ENCODE data around the gene ARMC5.
"Not testable (repeated sequence)": the region's sequence is repeated elsewhere in the genome, so short reads cannot be mapped to it uniquely, and the experiment has no call there.

Gene ARMC5

DNA sequence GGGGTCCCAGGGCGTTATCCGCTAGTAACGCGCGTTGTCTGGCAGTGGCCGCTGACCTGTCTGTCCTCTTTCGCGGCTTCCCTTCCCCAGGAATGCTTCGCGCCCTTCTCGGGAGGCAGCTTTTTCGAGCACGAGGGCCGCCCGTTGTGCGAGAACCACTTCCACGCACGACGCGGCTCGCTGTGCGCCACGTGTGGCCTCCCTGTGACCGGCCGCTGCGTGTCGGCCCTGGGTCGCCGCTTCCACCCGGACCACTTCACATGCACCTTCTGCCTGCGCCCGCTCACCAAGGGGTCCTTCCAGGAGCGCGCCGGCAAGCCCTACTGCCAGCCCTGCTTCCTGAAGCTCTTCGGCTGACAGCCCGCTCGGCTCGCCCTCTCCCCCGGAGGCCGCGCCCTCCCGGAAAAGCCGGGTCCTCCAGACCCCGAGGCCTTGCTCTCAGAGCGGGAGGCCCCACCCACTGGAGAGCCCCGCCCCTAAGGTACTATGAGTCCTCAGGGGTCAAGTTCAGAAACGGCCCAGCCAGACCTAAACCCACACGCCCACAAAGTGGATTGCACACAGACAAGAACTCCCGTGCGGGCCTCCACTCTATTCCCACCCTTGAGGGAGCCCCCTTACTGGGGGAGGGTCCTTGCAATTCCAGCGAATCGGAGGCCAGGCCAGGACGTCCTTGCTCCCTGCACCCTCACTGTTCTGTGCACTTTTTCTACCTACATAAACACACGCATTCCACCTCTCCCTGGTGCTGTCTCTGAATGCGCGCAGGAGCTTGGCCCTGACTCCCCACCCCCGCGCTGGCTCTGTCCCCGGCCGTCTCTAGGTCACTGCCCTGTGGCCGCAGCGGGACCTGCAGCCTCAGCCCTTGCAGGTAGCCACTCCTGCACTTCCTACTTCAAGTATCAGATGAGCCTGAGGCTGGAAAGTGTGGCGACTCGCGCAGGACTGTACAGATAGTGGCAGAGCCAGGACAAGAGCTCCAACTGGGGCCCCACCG, 18.2 kb downstream of the ARMC5 start:
- DNase-seq (ENCODE audit: low read depth): no peak

DNA sequence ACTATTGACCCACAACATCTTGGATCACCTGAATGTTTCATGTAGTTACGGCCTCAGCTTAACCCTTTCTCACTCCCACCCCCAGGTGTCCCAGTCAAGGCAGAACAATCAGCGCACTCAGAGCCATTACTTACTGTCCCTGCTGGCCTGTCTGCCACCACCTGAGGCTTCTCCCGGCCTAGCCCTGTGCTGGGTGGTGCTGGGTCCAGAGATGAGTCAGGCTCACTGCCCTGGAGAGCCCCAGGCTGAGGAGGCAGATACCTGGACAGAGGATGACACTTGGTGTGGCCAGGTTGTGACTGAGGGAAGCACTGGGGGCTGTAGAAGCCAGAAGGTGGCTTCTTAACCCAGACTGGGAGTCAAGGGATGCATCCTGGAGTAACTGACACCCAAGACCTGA, 19.7 kb downstream of the ARMC5 start:
- DNase-seq (ENCODE audit: low read depth): no peak

DNA sequence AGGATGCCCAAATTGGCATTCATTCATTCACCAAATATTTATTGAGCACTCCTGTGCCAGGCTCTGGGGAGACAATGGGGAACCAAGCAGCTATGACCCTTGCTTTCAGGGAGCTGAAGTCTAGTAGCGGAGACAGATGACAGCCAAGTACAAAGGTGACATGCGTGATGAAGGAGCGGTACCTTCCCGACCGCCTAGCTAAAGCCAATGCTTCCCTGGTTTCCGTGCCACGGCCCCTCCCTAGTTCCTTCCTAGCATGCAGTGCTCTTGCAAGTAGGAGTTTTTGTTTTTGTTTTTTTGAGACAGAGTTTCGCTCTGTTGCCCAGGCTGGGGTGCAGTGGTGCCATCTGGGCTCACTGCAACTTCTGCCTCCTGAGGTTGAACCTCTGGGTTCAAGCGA, 20.4 kb downstream of the ARMC5 start:
- no peak for DNase-seq (ENCODE audit: low read depth)

DNA sequence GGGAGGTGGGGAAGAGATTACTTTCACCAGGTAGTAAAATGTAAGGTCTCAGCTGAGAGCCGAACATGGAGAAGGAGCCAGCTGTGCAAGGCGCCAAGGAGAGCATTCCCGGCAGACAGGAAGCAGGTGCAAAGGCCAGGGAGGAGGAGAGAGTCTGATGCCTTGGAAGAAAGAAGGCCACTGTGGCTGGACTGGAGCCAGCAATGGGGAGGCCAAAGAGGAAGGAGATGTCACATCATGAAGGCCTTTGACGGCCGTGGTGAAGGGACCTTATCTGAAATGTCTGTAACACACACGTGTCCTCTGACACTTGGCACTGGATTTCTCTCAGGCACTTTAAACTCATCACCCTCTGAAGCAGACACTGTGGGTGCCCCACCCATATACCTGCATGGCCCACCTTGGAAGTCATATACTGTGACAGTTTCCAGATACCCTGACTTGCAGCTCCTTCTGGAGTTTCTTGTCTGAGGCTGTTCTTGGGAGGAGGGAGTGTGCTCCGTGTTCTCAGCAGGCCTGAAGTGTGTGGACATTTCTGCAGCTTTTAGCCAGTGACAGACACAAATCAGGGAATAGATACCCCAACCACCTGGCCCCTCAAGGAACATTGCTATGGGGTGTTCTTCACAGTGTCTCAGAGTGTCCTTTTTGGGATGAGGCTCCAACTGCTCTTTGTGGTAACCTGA, 21.7 kb downstream of the ARMC5 start:
- DNase-seq (ENCODE audit: low read depth): no peak

DNA sequence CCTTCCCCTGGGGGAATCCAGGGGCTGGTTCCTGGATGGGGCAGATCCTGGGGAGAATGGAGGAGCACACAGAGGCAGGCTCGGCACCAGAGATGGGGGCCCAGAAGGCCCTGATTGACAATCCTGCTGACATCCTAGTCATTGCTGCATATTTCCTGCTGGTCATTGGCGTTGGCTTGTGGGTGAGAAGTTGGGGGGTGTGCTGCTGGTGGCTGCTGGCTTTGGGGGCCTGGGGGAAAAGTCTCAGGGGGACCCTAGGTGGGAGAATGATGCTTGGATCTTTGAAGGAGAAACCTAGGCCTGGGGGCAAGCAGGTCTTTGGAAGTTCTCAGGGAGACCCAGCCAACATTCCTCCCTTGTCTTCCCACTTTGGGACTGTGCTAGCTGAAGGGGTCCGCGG, 23.8 kb downstream of the ARMC5 start, which contains the start of gene SLC5A2:
Gene SLC5A2 (plus strand): TSS at position 43 of the 400 bp plus-strand sequence. CDS start 14 bp downstream, at position 57.
- DNase-seq (ENCODE audit: low read depth): no peak

DNA sequence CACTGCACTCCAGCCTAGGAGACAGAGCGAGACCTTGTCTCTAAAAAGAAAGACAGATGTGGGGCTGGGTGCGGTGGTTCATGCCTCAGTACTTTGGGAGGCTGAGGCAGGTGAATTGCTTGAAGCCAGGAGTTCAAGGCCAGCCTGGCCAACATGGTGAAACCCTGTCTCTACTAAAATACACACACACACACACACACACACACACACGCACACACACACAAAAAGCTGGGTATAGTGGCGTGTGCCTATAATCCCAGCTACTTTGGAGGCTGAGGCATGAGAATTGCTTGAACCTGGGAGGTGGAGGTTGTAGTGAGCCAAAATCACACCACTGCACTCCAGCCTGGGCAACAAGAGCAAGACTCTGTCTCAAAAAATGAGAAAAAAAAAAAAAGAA, 24.7 kb downstream of the ARMC5 start:
- not testable (repeated sequence) for DNase-seq (ENCODE audit: low read depth)

DNA sequence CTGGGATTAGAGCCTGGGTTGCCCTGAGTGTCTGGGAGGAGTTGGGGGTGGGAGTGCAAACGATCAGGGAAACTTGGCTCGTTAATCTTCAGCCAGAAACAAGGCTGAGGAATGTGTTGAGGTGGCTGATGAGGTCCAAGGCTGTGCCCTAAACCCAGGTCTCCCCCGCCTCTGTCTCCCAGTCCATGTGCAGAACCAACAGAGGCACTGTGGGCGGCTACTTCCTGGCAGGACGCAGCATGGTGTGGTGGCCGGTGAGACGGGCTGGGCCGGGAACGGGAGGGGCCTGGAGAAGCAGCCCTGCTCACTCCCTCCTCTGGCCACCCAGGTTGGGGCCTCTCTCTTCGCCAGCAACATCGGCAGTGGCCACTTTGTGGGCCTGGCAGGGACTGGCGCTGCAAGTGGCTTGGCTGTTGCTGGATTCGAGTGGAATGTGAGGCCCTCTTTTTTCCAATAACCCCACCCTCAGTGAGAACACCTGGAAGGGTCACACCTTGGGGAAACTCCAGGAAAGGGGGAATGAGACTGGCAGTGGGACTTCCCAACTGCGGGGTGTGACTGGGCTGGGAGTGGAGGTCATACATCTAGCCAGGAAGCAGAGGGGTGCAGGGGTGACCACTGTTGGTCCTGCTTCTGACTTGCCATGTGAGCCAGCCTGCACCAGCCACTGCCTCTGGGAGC, 25.3 kb downstream of the ARMC5 start:
- no peak for DNase-seq (ENCODE audit: low read depth)

DNA sequence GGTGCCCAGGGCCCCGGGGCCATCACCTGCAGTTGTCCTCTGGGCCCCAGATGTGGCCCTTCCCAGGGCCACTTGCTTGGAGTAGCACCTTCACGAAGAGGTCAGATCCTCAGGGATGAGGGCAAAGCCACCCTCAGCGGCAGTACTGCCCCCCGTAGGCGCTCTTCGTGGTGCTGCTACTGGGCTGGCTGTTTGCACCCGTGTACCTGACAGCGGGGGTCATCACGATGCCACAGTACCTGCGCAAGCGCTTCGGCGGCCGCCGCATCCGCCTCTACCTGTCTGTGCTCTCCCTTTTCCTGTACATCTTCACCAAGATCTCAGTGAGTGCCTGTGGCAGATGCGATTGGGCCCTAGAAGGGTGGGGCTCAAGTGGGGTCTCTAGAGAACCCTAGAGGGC, 26.3 kb downstream of the ARMC5 start:
- DNase-seq (ENCODE audit: low read depth): no peak

DNA sequence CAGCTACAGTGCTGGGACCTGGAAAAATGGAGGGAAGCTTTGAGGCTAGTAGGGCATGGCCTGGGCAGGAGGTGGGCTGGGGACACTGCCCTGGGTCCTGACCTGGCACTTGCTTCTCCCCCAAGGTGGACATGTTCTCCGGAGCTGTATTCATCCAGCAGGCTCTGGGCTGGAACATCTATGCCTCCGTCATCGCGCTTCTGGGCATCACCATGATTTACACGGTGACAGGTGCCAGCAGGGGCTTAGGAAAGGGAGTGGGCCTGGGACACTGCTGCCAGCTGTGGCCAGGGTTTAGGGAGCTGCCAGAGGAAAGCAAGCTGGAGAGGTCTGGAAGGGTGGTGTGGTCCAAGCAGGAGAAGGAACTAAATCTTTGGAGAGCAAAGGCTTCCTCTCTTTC, 26.7 kb downstream of the ARMC5 start:
- DNase-seq (ENCODE audit: low read depth): no peak

DNA sequence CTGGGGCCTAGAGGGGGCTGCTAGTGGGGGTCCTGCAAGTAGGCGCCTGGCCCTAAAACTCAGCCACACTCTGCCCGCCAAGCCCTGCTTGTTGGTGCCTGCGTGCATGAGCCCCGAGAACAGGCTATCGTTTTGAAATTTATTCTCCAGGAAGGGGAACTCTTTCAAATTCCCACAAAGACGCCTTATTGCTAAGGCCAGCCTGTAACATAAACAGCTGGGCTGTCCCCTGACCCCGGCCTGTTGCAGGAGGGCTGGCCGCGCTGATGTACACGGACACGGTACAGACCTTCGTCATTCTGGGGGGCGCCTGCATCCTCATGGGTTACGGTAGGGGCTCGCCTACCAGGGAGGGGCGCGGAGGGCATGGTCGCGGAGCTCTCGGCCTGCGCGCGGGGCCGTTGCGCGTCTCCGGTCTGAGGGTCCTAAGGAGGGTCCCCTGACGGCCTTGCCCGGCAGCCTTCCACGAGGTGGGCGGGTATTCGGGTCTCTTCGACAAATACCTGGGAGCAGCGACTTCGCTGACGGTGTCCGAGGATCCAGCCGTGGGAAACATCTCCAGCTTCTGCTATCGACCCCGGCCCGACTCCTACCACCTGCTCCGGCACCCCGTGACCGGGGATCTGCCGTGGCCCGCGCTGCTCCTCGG, 27.9 kb downstream of the ARMC5 start:
- DNase-seq (ENCODE audit: low read depth): no peak

DNA sequence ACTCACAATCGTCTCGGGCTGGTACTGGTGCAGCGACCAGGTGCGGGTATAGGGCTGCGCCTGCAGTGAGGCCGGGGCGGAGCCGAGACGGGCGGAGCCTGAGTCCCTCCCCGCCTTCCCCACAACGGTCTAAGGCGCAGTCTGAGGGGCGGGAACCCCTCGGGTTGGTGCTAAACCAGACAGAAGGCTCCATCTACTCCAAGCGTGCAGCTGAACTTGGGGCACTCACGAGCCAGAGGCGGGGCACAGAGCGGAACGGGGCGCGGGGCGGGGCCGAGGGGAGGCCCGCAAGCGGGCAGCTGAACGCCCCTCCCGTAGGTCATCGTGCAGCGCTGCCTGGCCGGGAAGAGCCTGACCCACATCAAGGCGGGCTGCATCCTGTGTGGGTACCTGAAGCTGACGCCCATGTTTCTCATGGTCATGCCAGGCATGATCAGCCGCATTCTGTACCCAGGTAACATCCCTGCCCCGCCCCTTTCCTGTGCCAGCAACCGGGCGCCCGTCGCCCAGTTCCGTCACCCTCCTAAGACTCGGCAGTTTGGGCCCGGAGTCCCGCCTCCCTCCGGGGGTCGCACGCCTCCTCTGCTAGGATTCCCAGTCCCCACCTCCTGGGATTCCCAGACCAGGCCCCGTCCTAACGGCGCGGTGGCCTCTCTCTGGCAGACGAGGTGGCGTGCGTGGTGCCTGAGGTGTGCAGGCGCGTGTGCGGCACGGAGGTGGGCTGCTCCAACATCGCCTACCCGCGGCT, 28.6 kb downstream of the ARMC5 start:
- DNase-seq (ENCODE audit: low read depth): no peak

DNA sequence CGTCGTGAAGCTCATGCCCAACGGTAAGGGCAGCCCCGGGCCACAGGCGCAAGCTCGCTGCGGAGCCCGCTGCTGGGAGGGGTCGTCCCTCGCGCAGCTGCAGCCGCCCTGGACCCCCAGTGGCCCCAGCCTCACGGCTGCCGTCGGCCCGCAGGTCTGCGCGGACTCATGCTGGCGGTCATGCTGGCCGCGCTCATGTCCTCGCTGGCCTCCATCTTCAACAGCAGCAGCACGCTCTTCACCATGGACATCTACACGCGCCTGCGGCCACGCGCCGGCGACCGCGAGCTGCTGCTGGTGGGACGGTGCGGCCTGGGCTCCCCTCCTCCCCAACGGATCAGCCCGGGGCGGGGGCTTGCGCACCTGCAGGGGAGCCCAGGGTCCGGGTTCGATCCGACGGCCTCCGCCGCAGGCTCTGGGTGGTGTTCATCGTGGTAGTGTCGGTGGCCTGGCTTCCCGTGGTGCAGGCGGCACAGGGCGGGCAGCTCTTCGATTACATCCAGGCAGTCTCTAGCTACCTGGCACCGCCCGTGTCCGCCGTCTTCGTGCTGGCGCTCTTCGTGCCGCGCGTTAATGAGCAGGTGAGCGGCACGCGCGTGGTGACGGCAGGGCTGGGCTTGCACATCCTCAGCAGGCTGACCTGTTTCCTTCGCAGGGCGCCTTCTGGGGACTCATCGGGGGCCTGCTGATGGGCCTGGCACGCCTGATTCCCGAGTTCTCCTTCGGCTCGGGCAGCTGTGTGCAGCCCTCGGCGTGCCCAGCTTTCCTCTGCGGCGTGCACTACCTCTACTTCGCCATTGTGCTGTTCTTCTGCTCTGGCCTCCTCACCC, 29.4 kb downstream of the ARMC5 start:
- DNase-seq (ENCODE audit: low read depth): no peak

DNA sequence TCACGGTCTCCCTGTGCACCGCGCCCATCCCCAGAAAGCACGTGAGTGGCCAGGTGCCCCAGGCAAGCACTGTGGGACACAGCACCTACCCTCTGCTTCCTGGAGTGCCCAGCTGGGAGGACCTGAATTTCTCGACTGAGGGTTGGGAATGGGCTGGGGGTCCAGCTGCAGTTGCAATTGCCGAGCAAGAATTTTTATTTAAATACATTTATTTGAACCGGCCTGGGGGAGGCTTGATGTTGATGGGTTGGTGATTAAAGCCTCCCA, 29.9 kb downstream of the ARMC5 start:
- no peak for DNase-seq (ENCODE audit: low read depth)

DNA sequence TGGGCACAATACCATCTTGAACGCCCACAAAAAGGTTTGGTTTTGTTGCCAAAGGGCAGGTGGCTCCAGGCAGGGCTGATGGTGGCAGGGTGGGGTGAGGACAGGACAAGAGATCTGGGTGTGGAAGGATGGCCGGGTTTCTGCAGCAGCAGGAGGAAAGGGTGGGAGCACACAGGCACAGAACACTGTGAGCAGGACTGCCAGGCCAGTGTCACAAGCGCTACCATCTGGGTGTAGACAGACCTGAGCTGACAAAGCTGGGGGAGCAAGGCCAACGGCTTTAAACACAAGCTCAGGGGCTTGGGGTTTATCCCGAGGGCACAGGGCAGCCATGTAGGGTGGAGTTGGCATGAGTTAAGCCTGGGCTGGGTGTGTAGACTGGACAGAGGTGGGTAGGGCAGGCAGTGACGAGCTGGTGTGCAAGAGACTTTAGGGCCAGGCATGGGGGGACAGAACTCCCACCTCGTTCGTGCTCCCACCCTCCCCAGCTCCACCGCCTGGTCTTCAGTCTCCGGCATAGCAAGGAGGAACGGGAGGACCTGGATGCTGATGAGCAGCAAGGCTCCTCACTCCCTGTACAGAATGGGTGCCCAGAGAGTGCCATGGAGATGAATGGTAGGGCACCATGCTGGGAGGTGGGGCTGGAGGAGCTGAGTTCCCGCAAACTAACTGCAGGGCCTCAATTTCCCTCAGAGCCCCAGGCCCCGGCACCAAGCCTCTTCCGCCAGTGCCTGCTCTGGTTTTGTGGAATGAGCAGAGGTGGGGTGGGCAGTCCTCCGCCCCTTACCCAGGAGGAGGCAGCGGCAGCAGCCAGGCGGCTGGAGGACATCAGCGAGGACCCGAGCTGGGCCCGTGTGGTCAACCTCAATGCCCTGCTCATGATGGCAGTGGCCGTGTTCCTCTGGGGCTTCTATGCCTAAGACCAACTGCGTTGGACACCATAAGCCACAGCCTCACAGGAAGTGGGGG, 30.6 kb downstream of the ARMC5 start:
- DNase-seq (ENCODE audit: low read depth): no peak

DNA sequence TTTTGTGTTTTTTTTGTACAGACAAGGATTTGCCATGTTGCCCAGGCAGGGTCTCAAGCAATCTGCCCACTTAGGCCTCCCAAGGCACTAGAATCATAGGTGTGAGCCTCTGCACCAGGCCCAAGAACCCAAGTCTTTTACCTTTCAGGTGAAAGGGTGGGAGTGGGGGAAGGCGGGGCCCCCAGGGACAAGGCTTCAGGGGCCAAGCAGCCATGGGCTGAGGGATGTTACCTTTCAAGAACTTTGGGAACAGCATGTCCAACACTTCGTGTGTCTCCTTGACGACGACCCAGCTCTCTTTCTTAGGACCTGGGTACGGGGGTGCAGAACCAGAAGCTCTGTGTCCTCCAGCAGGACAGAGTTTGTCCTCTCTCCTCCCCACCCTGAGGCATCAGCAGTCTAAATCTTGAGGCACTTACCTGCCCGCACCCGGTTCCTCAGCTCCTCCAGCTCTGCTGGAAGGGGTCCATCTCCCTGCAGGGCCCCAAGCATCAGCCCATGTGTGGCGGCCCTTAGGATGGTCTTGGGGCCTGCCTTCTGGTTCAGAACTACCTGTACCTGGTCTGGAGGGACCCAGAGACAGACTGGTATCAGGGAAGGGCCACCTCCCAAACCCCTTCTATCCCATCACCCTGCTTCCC, 32.6 kb downstream of the ARMC5 start:
- DNase-seq (ENCODE audit: low read depth): no peak

DNA sequence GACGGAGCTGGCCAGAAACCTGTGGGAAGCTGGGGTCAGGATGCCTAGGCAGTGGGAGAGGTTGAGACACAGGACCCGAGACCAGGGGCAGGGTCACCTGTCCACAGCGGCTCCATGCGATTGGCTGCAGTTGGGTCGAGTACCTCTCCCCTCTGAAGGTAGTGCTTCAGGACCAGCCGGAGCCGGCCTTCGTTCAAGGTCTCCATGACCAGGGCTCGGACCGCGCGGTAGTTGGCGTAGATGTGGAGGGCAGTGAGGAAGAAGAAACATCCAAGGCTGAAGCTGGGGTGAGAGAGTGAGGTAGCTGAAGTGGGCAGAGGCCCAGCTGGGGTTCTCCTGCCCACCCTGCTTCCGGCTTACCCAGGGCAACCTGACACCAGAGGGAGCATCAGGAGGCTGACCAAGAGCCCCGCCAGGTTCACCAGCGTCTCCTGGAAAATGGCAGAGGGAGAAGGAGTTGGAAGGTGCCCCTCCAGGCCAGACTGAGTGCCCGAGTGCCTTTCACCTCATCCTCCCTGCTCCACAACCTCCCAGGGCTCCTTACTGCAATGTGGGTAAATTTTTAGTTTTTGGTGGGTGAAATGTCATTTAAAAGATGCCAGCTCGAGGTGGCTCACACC, 34.3 kb downstream of the ARMC5 start:
- no peak for DNase-seq (ENCODE audit: low read depth)

DNA sequence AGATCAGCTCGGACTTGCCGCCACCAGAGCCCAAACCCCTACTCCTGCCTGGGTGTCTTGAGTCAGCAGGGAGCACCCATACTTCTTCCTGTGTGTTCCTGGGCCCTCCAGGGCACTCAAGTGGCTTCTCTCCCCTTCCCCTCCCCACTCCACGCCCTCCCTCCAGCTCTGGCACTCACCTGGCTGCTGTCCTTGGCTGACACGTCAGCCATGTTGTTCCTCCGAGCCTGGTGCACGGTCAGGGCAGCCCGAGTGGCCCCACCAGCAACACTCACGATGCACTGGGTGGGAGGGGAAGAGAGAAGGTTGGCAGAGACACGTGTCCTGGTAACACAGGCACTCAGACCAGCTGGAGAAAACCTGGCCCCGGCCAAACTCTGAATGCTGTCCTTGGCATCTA, 37.4 kb downstream of the ARMC5 start:
- no peak for DNase-seq (ENCODE audit: low read depth)

DNA sequence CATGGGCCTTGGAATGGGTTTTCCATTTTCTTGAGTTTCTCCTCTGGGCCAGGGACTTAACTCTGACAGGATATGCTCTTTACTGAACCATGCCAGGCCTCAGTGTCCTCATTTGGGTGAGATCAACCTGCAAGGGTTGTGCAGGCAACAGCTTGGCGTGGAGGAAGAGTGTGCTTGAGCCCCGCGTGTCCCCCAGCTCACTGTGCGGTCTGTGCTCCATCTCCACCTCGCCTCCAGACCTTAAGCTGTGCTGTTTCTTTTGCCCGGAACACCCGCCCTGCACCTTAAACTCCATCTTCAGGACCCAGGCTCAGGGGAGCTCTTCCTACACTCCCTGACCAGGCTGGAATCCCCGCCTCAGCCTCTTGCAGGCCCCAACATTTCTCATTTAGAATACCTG, 39.2 kb downstream of the ARMC5 start:
- no peak for DNase-seq (ENCODE audit: low read depth)

DNA sequence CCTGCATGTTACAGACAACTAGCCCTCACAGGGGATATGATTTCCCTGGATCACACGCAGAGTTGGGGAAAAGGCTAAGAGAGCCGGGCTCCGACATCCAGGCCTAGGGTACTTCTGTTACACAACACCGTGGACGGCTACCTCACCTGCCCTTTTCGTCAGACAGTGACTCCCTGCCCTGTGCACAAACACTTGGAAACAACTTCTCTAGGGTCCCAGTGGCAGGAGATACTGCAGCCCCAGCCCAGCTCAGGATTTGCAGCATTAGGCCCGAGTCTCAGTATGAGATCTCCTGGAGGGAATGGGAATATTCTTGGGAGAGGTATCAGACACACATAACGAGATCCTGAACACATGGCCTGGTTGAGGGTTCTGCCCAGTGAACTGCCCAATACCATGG, 40.6 kb downstream of the ARMC5 start:
- DNase-seq (ENCODE audit: low read depth): no peak
